GOT3 (cell line): Measurements from ENCODE around the gene CTNNA3.
"Not testable (repeated sequence)": the region's sequence is repeated elsewhere in the genome, so short reads cannot be mapped to it uniquely, and the experiment has no call there.

Experiments used
- DNase-seq: peaks from one replicate; lab custom pipeline; 2025; ENCODE audit warnings: mixed read lengths; lab: John Stamatoyannopoulos, UW

CTNNA3 gene

DNA sequence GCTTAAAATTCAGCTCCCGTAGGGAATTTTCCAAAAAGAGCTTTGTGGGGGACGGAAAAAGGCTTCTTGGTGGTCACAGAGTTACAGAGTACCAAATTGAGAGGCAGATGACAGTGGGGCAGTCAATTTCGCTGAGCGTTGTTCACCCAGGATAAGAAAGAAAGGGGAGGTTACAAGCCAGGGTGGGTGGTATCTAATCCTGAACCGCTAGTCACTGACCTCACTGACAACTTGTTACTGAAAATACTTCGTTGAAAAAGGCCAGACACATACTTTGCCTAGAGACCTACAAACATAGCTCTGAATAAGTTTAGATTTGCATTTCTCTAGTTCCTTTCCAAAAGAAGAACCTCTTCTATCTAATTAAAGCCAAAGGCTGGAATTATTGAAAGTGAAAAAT, at the start of gene CTNNA3:
TSS of gene CTNNA3 (minus strand) at position 167 of the 400 bp plus-strand sequence.
- DNase-seq = no peak

DNA sequence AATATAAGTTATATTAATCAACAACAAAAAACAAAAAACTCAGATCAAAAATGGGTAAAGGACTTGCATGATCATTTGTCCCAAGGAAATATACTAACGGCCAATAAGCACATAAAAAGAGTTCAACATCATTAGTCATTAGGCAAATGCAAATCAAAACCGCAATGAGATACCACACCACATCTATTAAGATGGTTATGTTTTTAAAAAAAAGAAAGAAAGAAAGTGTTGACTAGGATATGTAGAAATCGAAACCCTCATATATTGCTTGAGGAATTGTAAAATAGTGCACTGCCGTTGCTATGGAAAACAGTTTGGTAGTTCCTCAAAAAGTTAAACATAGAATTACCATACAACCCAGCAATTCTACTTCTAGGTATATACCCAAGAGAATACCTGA, 39.4 kb upstream of the CTNNA3 start:
- DNase-seq = no peak

DNA sequence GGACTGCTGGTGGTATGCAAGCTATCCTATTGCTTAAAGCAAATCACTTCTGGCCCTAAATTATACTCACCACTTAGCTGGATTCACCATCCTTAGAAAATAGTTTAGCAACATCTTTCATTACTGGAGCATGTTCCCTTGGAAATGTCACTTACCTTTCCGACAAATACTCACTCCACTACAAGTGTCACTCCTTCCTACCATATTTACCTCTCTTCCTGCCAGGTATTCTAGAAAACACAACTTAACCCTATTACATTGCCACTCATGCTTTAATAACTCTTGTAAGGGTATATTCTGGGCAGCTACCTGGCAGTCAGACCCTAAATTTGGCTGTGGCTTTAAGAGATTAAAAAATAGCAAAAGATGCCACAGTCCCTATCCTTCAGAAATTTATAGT, 37.5 kb upstream of the CTNNA3 start:
- no peak for DNase-seq

DNA sequence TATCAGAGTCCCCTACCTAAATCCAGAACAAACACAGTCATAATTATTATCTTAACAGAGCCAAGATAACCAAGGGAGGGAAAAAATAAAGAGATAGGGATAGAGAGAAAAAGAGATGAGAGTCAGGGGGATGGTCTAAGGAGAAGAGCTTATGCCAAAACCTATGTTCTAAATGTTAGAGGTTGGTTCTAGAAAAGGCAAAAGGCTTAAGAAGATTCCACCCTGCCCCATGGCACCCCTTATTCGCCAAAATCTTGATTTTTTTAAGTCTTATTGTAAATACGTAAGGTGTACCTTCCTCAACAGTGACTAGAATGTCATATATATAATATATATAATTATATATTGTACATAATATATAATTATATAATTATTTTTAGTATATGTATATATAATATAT, 29.6 kb upstream of the CTNNA3 start:
- DNase-seq = no peak

DNA sequence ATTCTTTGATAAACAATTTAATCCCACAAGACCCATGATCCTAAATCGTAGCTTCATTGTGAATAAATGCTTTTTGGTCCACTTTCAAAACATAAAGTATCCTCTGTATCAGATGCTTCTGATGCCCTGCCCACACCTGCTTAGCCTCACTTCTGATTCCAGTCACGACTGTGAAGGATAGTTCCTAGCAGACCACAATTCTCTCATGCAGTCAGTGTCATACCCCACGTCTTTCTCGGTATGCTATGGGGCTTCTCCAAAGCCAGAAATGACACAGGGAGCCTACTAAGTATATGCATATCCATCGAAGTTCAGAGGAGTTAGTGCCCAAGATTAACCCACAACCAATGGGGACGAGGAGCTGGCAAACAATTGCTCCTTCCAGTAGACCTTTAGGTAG, 27.6 kb upstream of the CTNNA3 start:
- DNase-seq = no peak

DNA sequence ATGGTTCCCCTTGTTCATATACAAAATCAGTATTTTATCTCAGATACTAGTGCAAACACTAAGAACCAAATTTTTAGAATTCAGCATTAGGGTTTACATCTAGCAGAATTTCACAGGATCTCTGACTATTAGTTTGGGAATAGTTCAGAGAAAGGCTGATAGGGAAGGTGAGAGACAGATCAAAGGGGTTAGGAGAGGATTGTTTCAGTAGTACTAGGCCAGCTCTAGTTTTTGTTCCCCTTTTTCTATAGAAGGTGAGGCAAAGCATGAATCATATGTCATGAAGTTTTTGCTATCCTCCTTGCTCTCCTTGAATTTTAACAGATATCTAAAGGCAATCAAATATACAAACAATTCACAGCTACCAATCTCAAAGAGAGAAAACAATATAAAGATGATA, 26.1 kb upstream of the CTNNA3 start:
- no peak for DNase-seq

DNA sequence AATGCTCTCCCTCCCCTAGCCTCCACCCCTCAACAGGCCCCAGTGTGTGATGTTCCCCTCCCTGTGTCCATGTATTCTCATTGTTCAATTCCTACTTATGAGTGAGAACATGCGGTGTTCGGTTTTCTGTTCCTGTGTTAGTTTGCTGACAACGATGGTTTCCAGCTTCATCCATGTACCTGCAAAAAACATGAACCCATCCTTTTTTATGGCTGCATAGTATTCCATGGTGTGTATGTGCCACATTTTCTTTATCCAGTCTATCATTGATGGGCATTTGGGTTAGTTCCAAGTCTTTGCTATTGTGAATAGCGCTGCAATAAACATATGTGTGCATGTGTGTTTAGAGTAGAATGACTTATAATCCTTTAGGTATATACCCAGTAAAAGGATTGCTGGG, 20.5 kb upstream of the CTNNA3 start:
- not testable (repeated sequence) for DNase-seq

DNA sequence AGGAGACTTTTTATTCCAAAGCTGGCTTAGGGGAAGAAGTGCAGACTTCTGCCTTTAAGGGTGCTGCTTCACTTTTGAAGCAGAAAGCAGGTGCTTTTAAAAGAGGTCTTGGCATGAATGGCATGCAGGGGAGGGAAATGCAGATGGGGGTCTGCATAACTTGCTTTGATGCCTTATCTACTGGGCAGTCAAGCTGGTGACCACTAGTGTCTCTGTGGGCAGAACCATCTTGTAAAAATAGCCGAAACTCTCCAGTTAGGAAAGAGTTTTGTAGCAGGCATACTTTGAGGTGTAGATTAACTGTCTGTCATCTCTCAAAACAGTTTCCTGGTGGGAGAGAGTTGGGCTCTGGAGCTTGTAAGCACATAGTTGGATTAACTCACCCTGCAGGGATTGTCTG, 9.9 kb upstream of the CTNNA3 start:
- DNase-seq = no peak

DNA sequence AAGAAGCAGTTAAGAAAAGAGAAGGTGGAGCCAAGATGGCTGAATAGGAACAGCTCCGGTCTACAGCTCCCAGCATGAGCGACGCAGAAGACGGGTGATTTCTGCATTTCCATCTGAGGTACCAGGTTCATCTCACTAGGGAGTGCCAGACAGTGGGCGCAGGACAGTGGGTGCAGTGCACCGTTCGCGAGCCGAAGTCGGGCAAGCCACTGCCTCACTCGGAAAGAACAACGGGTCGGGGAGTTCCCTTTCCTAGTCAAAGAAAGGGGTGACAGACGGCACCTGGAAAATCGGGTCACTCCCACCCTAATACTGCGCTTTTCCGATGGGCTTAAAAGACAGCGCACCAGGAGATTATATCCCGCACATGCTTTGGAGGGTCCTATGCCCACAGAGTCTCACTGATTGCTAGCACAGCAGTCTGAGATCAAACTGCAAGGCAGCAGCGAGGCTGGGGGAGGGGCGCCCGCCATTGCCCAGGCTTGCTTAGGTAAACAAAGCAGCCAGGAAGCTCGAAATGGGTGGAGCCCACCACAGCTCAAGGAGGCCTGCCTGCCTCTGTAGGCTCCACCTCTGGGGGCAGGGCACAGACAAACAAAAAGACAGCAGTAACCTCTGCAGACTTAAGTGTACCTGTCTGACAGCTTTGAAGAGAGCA, 3.7 kb upstream of the CTNNA3 start:
- not testable (repeated sequence) for DNase-seq

DNA sequence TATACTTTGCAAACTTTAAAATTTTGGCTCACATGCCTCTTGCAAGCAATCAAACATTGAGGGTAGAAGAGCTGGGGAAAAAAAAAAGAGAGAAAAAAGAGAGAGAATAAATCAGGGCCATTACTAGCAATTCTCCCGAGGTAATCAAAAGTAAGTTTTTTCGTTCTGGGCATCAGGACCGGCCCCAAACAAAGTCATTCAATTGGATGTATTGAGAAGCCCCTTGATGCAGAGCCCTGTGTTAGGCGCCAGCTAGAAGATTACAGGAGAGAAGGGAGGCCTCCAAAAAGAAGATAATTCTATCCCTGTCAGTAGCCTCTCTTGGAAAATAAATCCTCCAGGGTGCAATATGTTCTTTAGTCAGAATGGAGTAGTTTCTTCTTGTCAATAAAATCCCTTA, 2.2 kb upstream of the CTNNA3 start:
- DNase-seq = no peak

DNA sequence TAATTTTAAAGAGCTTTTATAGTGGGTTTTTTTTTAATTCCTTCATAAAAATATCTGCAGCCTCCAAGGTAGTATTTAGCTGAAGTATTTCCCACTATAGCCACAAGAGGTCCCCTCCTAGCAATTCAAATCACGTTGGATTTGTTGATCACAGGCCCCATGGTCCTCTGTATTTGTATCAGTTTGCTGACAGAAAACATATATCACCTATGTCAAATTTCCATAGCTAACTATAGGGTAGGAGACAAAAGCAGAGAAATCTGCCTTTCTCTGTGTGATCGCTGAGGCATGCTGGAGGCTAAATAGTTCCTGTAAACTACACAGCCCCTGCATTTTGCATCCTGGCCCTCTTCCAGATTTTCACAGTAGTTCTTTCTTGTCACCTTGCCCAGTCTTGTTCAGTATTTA, 1.7 kb upstream of the CTNNA3 start:
- no peak for DNase-seq

DNA sequence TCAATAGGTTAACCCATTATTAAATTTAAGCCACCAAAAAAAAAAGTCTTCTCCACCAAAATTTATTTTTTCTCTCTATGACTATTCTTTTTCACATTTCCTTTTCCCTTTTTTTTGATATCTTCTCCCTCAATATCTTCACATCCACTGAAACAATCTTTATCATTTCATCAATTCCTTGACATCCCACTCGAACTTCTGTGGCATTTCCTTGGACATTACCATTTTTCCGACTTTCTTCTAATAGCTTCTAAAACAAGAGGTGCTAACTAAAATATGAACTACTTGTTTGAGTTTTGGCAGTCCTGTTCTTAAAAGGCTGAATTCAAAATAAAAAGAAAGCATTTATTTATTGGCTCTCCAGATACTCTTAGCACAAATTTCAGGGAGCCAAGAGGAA, 684 bp upstream of the CTNNA3 start:
- DNase-seq = no peak

DNA sequence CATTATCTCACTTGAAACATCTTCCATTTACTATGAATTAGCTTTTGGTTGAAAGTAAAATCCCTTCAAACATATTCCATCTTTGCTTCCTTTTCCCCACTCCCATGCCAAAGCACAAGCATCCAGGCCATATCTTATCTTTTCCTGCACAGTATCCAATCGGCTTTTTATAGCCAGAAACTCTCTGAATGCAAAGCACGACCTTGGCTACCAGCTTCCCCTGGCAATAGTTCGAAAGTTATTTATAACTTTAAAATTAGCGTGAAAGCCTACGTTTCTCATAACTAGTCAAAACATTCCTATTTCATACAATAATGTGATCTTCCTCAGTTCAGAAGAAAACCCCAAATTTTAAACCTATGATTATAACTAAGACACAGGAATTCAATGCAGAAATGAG, 440 bp downstream of the CTNNA3 start:
- no peak for DNase-seq

DNA sequence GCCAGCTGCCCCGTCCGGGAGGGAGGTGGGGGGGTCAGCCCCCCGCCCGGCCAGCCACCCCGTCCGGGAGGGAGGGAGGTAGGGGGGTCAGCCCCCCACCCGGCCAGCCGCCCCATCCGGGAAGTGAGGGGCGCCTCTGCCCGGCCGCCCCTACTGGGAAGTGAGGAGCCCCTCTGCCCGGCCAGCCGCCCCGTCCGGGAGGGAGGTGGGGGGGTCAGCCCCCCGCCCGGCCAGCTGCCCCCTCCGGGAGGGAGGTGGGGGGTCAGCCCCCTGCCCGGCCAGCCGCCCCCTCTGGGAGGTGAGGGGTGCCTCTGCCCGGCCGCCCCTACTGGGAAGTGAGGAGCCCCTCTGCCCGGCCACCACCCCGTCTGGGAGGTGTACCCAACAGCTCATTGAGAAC, 4.1 kb downstream of the CTNNA3 start:
- DNase-seq = not testable (repeated sequence)

DNA sequence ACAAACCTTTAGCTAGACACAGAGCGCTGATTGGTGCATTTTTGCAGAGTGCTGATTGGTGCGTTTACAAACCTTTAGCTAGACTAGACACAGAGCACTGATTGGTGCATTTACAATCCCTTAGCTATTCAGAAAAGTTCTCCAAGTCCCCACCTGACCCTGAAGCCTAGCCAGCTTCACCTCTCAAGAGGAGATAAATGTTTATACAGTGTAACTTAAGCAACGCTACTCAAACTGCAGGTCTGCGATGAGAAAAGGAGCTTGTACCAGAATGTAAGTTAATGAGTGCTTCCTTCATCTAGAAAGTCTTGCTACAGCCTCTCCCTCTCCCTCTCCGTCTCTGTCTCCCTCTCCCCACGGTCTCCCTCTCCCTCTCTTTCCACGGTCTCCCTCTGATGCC, 5.5 kb downstream of the CTNNA3 start:
- DNase-seq = not testable (repeated sequence)

DNA sequence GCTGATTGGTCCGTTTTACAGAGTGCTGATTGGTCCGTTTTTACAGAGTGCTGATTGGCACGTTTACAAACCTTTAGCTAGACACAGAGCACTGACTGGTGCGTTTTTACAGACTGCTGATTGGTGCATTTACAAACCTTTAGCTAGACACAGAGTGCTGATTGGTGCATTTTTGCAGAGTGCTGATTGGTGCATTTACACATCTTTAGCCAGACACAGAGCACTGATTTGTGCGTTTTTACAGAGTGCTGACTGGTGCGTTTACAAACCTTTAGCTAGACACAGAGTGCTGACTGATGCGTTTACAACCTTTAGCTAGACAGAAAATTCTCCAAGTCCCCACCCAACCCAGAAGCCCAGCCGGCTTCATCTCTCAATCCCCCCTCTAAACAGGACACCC, 11.9 kb downstream of the CTNNA3 start:
- not testable (repeated sequence) for DNase-seq

DNA sequence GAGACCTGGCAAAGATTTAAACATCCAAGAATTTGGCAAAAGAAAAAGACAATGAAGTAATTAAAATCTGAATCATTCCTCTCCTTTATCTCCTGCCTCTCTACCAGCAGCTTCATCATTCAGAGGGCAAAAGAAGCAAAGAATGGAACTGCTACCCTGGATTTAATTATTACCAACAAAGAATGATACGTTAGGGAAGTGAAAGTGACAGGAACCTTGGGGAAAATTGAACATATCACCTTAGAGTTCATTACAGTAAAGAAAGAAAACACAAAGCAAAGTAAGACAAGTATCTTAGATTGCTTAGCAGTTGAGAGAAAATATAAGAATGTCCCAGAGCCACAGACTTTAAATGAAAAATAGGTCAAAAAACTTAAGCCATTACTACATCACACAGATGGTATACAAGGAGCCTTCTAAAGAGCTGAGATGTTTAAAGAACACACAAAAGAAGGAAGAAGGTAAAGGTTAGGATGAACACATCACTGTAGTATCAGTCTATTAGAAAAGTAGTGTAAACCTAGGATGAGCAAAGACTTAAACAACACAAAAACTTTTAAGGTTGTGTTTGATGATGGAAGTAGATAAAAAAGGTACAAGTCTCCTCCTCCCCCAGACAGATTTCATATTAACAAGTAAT, 17.5 kb downstream of the CTNNA3 start:
- DNase-seq = no peak

DNA sequence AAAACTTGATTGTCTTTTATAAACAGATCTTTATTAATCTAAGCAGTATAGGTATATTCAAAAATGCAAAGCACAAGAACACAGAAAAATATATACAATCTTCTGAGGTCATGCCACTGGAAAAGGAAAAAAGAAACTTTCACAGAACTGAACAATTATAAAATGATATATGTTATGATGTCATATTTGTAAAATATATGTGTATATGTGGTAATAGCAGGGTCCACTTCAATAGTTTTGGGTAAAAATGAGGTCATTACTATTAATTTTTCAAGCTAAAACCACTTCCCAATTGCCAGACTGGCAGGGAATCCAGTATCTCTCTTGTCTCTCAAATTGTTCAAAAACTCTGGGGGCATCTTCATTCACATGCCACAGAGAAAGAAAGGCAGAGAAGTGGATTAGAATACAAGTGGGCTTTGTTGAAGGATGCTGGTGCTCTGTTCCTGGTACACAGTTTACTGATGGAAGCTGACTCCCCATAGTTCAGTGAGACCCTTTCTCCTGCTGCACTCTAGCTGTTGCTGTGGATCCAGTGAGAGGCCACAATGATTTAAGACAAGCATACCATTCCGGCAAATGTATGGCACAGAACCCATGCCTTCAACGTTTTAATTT, 19.7 kb downstream of the CTNNA3 start:
- DNase-seq = no peak

DNA sequence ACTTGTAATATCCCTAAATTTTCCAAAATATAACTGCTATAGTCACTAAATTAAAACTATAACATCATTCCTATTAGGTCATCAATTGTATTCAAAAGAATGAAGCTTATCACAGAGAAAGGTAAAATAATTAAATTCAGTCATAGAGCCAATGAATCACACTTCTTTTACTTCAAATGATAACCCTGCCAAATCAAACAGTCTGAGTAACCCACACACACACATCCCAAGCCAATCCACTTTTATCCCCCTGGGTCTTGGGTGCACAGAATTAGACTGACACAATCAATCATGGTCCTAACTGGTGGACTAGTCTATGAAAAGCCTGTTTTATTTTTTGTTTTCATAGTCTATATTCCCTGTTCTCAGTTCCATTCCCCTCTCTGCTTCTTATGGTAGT, 25.6 kb downstream of the CTNNA3 start:
- DNase-seq = no peak

DNA sequence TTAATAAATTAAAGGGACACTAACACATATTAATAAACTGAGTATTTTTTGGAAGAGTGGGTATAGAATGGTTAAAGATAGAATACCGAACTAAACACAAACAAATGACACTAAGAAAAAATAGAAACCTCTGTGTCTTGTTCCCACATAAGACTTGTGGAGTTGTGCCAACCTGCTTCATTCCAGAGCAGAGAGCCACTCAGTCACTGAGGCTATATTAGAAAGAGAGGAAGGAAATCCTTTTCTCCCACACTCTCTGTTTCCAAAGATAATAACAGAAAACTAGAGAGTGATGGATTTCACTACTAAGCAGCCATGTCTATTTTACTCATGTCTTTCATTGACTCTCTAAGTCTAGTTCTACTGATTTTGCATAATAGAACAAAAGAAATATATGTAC, 26.0 kb downstream of the CTNNA3 start:
- no peak for DNase-seq

DNA sequence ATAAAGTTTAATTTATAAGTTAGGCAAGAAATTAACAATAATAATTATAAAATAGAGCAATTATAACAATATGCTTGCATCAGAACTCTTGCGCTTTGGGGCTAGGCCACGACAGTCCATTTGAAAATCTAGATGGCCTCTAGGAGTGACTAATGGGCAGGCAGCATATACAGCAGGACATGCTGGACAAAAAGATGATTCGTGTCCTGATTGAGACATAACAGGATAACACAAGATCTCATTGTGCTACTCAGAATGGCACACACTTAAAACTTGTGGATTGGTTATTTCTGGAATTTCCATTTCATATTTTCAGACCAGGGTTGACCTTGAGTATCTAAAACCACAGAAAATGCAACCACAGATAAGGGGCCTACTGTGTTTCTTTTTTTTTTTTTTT, 27.5 kb downstream of the CTNNA3 start:
- no peak for DNase-seq

DNA sequence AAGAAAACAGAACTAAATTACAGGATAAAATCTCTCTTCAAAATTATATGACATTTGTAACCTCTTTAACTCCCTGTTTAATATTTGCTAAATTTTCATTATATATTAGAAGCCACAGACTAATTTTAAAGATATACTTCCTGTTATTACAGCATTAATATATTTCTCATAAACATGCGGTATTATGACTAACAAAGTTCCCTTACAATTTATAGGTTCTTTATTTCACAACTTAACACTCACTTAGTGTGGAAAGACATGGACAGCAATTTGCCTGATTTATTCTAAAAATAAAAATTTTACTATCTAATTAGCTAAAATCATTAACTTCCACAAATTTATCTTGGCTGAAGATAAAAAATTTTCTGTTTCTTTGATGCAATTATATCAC, 29.0 kb downstream of the CTNNA3 start:
- no peak for DNase-seq

DNA sequence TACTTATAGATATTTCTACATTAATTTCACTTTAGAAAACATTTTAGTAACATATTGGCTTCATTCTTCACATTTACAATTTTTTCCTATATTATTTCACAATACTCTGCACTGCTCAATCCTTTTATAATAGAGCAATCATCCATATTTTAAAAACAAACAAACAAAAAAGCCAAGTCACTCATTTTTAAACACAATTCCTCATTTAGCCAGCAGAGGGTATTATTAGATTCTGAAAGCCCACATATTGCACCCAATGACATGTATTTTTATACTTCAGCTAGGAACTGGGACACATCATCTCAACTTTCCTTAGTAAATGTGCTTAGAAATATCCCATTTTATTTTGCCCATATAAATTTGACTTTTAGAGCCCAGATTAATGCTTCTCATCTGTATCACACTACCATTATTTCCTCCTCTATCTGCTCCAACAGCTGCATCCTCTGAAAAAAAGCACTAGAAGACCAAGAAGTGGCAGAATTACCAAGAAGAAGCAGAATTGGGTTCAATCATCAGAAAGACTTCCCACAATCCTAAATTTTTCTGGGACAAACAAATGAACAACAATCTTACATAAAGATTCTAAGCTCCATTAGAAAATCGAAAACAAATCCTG, 29.5 kb downstream of the CTNNA3 start:
- DNase-seq = no peak
